Breast epithelium (tissue), 4 donors: ENCODE data around the gene GPSM3. TPM values are rescaled to one million over a fixed set of nuclear protein-coding genes. Genes with fewer than 3 reads are reported as not detected.

Source experiments
- DNase-seq, 2 donors: peaks; one replicate each; pipeline ENCODE4 v3.0.0-alpha.2; 2019; ENCODE audit warnings: low spot score in 2 of 2
- H3K27ac ChIP-seq, 2 donors: fragments of 200-600 bp; sonication (generic) in 1 of 2; one replicate each; pipeline ENCODE4 v1.5.1; 2016 to 2019; ENCODE audit warnings: mild to moderate bottlenecking in 1 of 2
- H3K27me3 ChIP-seq, 2 donors: fragments of 200-600 bp; sonication (generic) in 1 of 2; one replicate each; pipeline versions ENCODE4 v1.5.1 to v1.6.0; 2017 to 2019; ENCODE audit warnings: control low read depth in 1 of 2, mild to moderate bottlenecking in 1 of 2
- H3K36me3 ChIP-seq: fragments of 200-600 bp; one replicate; pipeline ENCODE4 v1.5.1; 2019
- H3K4me1 ChIP-seq, 2 donors: fragments of 200-600 bp; sonication (generic); one replicate each; pipeline ENCODE4 v1.5.1; 2016 to 2019; ENCODE audit warnings: control low read depth in 1 of 2
- H3K4me3 ChIP-seq, 3 donors: fragments of 200-600 bp; sonication (generic); 1 replicate in 2 of 3; 2 replicates in 1 of 3; pipeline ENCODE4 v1.5.1; 2016 to 2019; ENCODE audit warnings: mild to moderate bottlenecking in 3 of 3, moderate library complexity in 2 of 3
- H3K9me3 ChIP-seq, 2 donors: fragments of 200-600 bp; sonication (generic) in 1 of 2; one replicate each; pipeline ENCODE4 v1.5.1; 2016 to 2019; ENCODE audit warnings: control low read depth in 1 of 2
- POLR2A ChIP-seq: fragments of 450-650 bp; IDR thresholded peaks from one replicate; pipeline ENCODE4 v1.6.1; 2016; ENCODE audit warnings: antibody characterized with exemption, mild to moderate bottlenecking, moderate library complexity
- POLR2AphosphoS5 ChIP-seq, 3 donors: sonication (generic); formaldehyde crosslinking; IDR thresholded peaks; one replicate each; pipeline ENCODE4 v1.6.1; 2017; ENCODE audit warnings: antibody characterized with exemption in 3 of 3
- intact Hi-C: fragments of 100-400 bp; cut with DNase I; formaldehyde crosslinking; loops from one replicate; pipeline ENCODE4 v1.15.1; 2023; ENCODE audit warnings: low total_unique reads
- total RNA-seq, 3 donors: library from RNA; depleted of rRNA; stranded (reverse); fragments of >200 nt; gene quantifications; one replicate each; pipeline ENCODE4 v1.1.0, GENCODE V29; 2016
- TF ChIP-seq, protein P1 (sequence below), 3 donors: fragments of 450-650 bp; IDR thresholded peaks; one replicate each; pipeline ENCODE4 v1.5.1; 2016 to 2017; ENCODE audit warnings: antibody characterized with exemption in 3 of 3, mild to moderate bottlenecking in 3 of 3, moderate library complexity in 3 of 3

The GPSM3 gene
- total RNA-seq, 3 donors from 2014 or later = 8.2 to 18.2 (median 11.3) TPM

DNA sequence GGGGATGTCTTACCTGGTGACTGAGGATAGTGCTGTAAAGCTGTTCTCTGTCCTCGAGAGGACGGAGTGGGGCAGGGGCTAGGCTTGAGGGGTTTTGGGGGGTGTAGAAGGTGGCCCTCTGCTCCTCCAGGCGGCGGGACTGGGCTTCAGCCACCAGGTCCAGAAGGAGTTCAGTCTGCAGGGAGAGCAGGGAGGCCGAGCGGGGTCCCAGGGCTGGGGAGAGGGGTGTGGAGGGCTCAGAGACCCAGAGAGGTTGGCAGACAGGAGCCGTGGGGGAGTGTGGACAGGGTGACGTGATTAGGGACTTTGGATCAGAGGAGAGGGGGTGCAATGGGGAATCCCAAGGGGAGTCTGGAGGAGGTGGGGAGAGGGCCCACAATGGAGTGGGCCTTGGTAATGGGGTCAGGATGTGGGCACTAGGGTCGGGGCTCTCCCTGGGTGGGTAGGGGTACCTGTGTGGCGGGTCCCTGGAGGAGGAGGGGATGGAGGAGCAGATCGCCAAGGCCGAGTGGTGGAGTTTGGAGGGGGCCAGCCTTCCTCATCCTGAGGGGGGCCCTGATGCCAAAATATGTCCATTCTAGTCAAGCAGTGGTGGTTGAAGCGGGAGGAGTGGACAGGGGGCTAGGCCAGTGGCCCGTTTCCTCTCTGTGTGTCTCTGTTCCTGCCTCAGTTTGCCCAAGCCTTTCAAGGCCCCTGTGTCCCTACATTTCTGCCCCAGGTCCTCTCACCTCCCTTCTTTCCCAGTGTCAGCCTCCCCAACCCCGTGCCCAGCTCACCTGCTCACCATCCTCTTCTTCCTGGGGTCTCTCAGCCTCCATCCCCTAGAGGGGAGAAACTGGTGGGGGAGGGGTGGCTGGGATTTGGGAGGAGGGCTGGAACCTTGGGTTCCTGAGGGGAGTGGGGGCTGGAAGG is 491 bp downstream of the GPSM3 start:
- TF ChIP-seq POLR2A = no peak
- TF ChIP-seq POLR2AphosphoS5 (IDR thresholded peaks at IDR 0.05) = no peak
- TF ChIP-seq, protein P1, sequence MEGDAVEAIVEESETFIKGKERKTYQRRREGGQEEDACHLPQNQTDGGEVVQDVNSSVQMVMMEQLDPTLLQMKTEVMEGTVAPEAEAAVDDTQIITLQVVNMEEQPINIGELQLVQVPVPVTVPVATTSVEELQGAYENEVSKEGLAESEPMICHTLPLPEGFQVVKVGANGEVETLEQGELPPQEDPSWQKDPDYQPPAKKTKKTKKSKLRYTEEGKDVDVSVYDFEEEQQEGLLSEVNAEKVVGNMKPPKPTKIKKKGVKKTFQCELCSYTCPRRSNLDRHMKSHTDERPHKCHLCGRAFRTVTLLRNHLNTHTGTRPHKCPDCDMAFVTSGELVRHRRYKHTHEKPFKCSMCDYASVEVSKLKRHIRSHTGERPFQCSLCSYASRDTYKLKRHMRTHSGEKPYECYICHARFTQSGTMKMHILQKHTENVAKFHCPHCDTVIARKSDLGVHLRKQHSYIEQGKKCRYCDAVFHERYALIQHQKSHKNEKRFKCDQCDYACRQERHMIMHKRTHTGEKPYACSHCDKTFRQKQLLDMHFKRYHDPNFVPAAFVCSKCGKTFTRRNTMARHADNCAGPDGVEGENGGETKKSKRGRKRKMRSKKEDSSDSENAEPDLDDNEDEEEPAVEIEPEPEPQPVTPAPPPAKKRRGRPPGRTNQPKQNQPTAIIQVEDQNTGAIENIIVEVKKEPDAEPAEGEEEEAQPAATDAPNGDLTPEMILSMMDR (IDR thresholded peaks at IDR 0.05) = no peak
- H3K36me3 ChIP-seq = no peaks in the 10 kb centered on the region
- intact Hi-C loops = no loop called here
- H3K4me1 ChIP-seq = peaks cover 0 to 12% of the 10 kb centered on the region in 2 donors
- no peak for DNase-seq
- no peaks in the 10 kb centered on the region for H3K27me3 ChIP-seq
- peak overlapping the region; percentile 97 to 98 for H3K27ac ChIP-seq
- H3K4me3 ChIP-seq = peak overlapping the region; percentile 32 to 74 (median 42)
- H3K9me3 ChIP-seq = no peaks in the 10 kb centered on the region

GRCh38 chr6:32190911-32191677 is 1.3 kb downstream of the GPSM3 start:
- TF ChIP-seq, protein P1 (IDR thresholded peaks at IDR 0.05) = no peak
- TF ChIP-seq POLR2A = no peak
- no peak for TF ChIP-seq POLR2AphosphoS5 (IDR thresholded peaks at IDR 0.05)
- Histone ChIP-seq H3K36me3 (no peaks in the 10 kb centered on the region), H3K27me3 (no peaks in the 10 kb centered on the region), H3K9me3 (no peaks in the 10 kb centered on the region), H3K4me3 (peak overlapping the region; percentile 68 to 76 (median 74)), H3K4me1 (peaks cover 0 to 12% of the 10 kb centered on the region in 2 donors), H3K27ac (peak overlapping the region; percentile 97 to 98)
- intact Hi-C loops = no loop called here
- no peak for DNase-seq

DNA sequence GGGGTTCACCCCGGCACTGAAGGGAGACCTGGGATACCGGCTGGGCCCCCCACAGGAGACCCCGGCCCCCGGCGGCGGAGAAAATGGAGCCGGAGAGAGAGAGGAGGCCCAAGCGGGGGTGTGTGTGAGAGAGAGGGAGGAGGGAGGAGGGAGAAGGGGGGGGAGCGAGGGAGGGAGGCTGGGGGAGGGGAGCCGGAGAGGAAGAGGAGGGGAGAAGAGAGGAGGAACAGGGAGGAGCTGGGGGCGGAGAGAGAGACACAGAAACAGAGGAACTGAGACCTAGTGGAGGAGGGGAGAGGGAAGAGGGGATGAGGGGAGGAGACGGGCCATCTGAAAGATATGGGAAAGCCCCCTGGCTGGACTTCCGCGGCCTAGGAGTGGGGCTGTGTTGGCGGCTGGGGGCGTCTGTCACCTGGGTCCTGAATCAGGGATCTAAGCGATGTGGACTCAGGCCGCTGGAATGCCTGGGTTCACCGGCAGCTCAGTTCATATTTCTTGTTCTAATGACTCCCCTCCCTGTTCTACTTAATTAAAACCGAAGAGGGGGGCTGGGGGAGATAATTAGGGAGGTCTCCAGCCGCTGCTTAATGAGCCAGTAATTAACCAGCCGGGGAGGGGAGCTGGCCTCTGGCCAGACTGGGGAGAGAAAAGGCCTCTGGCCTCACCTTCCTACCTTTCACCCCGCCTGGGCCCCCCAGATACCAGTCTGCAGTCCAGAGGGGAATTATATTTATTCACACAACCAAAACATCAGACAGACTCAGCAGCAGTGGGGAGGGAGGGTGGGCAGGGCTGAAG is 2.2 kb downstream of the GPSM3 start, which contains the start of gene PBX2:
TSS of gene PBX2 (minus strand) at position 149 of the 798 bp plus-strand sequence. CDS start 287 bp downstream, outside the sequence.
- Histone ChIP-seq H3K27ac (peak within 1 kb of the TSS; percentile 97 to 98), H3K27me3 (no peaks in the 10 kb centered on the region), H3K4me1 (peaks cover 0 to 12% of the 10 kb centered on the region in 2 donors), H3K9me3 (no peaks in the 10 kb centered on the region), H3K4me3 (peak within 1 kb of the TSS; percentile 68 to 76 (median 74)), H3K36me3 (no peaks in the 10 kb centered on the region)
- intact Hi-C loops = no loop called here
- TF ChIP-seq, protein P1 (IDR thresholded peaks at IDR 0.05) = no peak
- TF ChIP-seq POLR2A (peak; percentile 91), POLR2AphosphoS5 (IDR thresholded peaks at IDR 0.05) (peak; percentile 39 to 89 (median 56))
- DNase-seq = peak; percentile 92

- Histone ChIP-seq H3K27me3 (no peaks in the 10 kb centered on the region), H3K9me3 (no peaks in the 10 kb centered on the region), H3K36me3 (no peaks in the 10 kb centered on the region), H3K27ac (peak overlapping the region; percentile 97 to 98), H3K4me3 (peak overlapping the region; percentile 68 to 76 (median 74)), H3K4me1 (peaks cover 0 to 7% of the 10 kb centered on the region in 2 donors)
- intact Hi-C loops = no loop called here
- TF ChIP-seq POLR2A (no peak), POLR2AphosphoS5 (IDR thresholded peaks at IDR 0.05) (no peak)
- TF ChIP-seq, protein P1 (IDR thresholded peaks at IDR 0.05) = no peak
- no peak for DNase-seq
Observed at GRCh38 chr6:32189742-32190053, 2.7 kb downstream of the GPSM3 start.
